SJCRH30 (cell line): Measurements from ENCODE around the gene OSBPL8. TPM values are rescaled to one million over a fixed set of nuclear protein-coding genes. Genes with fewer than 3 reads are reported as not detected.
"Not testable (repeated sequence)": the region's sequence is repeated elsewhere in the genome, so short reads cannot be mapped to it uniquely, and the experiment has no call there.

Source experiments
- DNase-seq, 2 experiments: peaks; one replicate each; pipeline ENCODE4 v3.0.0-alpha.2; 2015 to 2020
- H3K27ac ChIP-seq: fragments of 250-450 bp; sonication (Bioruptor Pico); 2 replicates; pipeline ENCODE4 v1.5.1; 2020; ENCODE audit warnings: mild to moderate bottlenecking, moderate library complexity
- H3K27me3 ChIP-seq: fragments of 250-450 bp; sonication (Bioruptor Pico); 2 replicates; pipeline ENCODE4 v1.5.1; 2020; ENCODE audit warnings: mild to moderate bottlenecking, moderate library complexity
- H3K36me3 ChIP-seq: fragments of 250-450 bp; sonication (Bioruptor Pico); 2 replicates; pipeline ENCODE4 v1.5.1; 2020; ENCODE audit warnings: mild to moderate bottlenecking, moderate library complexity
- H3K4me1 ChIP-seq: fragments of 250-450 bp; sonication (Bioruptor Pico); 2 replicates; pipeline ENCODE4 v1.5.1; 2020; ENCODE audit warnings: mild to moderate bottlenecking, moderate library complexity
- H3K4me3 ChIP-seq: fragments of 250-450 bp; sonication (Bioruptor Pico); 2 replicates; pipeline ENCODE4 v1.5.1; 2020; ENCODE audit warnings: mild to moderate bottlenecking, moderate library complexity
- H3K9me3 ChIP-seq: fragments of 250-450 bp; sonication (Bioruptor Pico); replicated peaks from 2 replicates; pipeline ENCODE4 v1.5.1; 2020; ENCODE audit warnings: mild to moderate bottlenecking, moderate library complexity
- total RNA-seq: library from RNA; depleted of rRNA; stranded (reverse); fragments of >200 nt; shearing (Covaris generic); gene quantifications from 2 replicates; pipeline ENCODE4 v1.2.3, GENCODE V29; 2014

OSBPL8 gene
- total RNA-seq, 1 experiment from 2014 or later = 64.0 TPM

- DNase-seq = no peak
- Histone ChIP-seq H3K27ac (no peak overlapping the region), H3K4me3 (no peak overlapping the region), H3K9me3 (no peaks in the 10 kb centered on the region), H3K36me3 (peaks cover 33% of the 10 kb centered on the region), H3K4me1 (no peaks in the 10 kb centered on the region), H3K27me3 (no peaks in the 10 kb centered on the region)
Observed at GRCh38 chr12:76383988-76384387, 175.6 kb downstream of the OSBPL8 start.

GRCh38 chr12:76379261-76379660 is 180.3 kb downstream of the OSBPL8 start:
- no peaks in the 10 kb centered on the region for H3K27me3 ChIP-seq

GRCh38 chr12:76376876-76377275 is 182.7 kb downstream of the OSBPL8 start:
- not testable (repeated sequence) for H3K27me3 ChIP-seq, DNase-seq, H3K4me1 ChIP-seq, H3K4me3 ChIP-seq, H3K27ac ChIP-seq, H3K9me3 ChIP-seq
- peaks cover 46% of the 10 kb centered on the region for H3K36me3 ChIP-seq

More at GRCh38 chr12:76379261-76379660, 180.3 kb downstream of the OSBPL8 start:
- H3K27ac ChIP-seq = no peak overlapping the region
- H3K9me3 ChIP-seq = 0 out of 2 replicates have a peak, but pooled peaks cover 3% of the 10 kb centered on the region
- no peak overlapping the region for H3K4me3 ChIP-seq
- H3K36me3 ChIP-seq = peaks cover 41% of the 10 kb centered on the region
- no peaks in the 10 kb centered on the region for H3K4me1 ChIP-seq
- no peak for DNase-seq

- no peaks in the 10 kb centered on the region for H3K27me3 ChIP-seq
- H3K27ac ChIP-seq = no peak overlapping the region
- DNase-seq = no peak
- no peaks in the 10 kb centered on the region for H3K4me1 ChIP-seq
- 0 out of 2 replicates have a peak, but pooled peaks cover 3% of the 10 kb centered on the region for H3K9me3 ChIP-seq
- H3K4me3 ChIP-seq = no peak overlapping the region
- peaks cover 42% of the 10 kb centered on the region for H3K36me3 ChIP-seq
Observed at GRCh38 chr12:76375939-76376338, 183.6 kb downstream of the OSBPL8 start.

- DNase-seq = no peak
- peaks cover 42% of the 10 kb centered on the region for H3K36me3 ChIP-seq
Observed at GRCh38 chr12:76375470-76375869, 184.1 kb downstream of the OSBPL8 start.

GRCh38 chr12:76374386-76375020 is 185.1 kb downstream of the OSBPL8 start:
- H3K27ac ChIP-seq = no peak overlapping the region
- no peaks in the 10 kb centered on the region for H3K4me1 ChIP-seq
- H3K27me3 ChIP-seq = no peaks in the 10 kb centered on the region
- peaks cover 51% of the 10 kb centered on the region for H3K36me3 ChIP-seq
- no peak overlapping the region for H3K4me3 ChIP-seq
- H3K9me3 ChIP-seq = 0 out of 2 replicates have a peak, but pooled peaks cover 3% of the 10 kb centered on the region
- no peak for DNase-seq

More at GRCh38 chr12:76375470-76375869, 184.1 kb downstream of the OSBPL8 start:
- no peaks in the 10 kb centered on the region for H3K4me1 ChIP-seq
- no peak overlapping the region for H3K4me3 ChIP-seq
- H3K27me3 ChIP-seq = no peaks in the 10 kb centered on the region
- 0 out of 2 replicates have a peak, but pooled peaks cover 3% of the 10 kb centered on the region for H3K9me3 ChIP-seq
- no peak overlapping the region for H3K27ac ChIP-seq

GRCh38 chr12:76368230-76368629 is 191.3 kb downstream of the OSBPL8 start:
- Histone ChIP-seq H3K36me3 (peaks cover 71% of the 10 kb centered on the region), H3K9me3 (no peaks in the 10 kb centered on the region), H3K4me3 (no peak overlapping the region), H3K27me3 (no peaks in the 10 kb centered on the region), H3K27ac (no peak overlapping the region), H3K4me1 (no peaks in the 10 kb centered on the region)
- no peak for DNase-seq

GRCh38 chr12:76366163-76366562 is 193.4 kb downstream of the OSBPL8 start:
- no peak for DNase-seq
- no peaks in the 10 kb centered on the region for H3K27me3 ChIP-seq
- peaks cover 63% of the 10 kb centered on the region for H3K36me3 ChIP-seq
- no peak overlapping the region for H3K4me3 ChIP-seq
- H3K27ac ChIP-seq = no peak overlapping the region
- no peaks in the 10 kb centered on the region for H3K9me3 ChIP-seq
- no peaks in the 10 kb centered on the region for H3K4me1 ChIP-seq

GRCh38 chr12:76364131-76364530 is 195.4 kb downstream of the OSBPL8 start:
- not testable (repeated sequence) for H3K4me1 ChIP-seq, H3K9me3 ChIP-seq, DNase-seq, H3K27ac ChIP-seq, H3K4me3 ChIP-seq, H3K27me3 ChIP-seq
- peaks cover 45% of the 10 kb centered on the region for H3K36me3 ChIP-seq

- no peak for DNase-seq
- no peak overlapping the region for H3K27ac ChIP-seq
- H3K4me3 ChIP-seq = no peak overlapping the region
- H3K36me3 ChIP-seq = peaks cover 28% of the 10 kb centered on the region
- H3K27me3 ChIP-seq = no peaks in the 10 kb centered on the region
- no peaks in the 10 kb centered on the region for H3K9me3 ChIP-seq
- no peaks in the 10 kb centered on the region for H3K4me1 ChIP-seq
Observed at GRCh38 chr12:76360316-76360715, 199.3 kb downstream of the OSBPL8 start.

GRCh38 chr12:76356071-76356470 is 203.5 kb downstream of the OSBPL8 start:
- no peaks in the 10 kb centered on the region for H3K27me3 ChIP-seq
- H3K36me3 ChIP-seq = peaks cover 24% of the 10 kb centered on the region
- no peaks in the 10 kb centered on the region for H3K4me1 ChIP-seq
- H3K4me3 ChIP-seq = no peak overlapping the region
- no peak for DNase-seq
- no peaks in the 10 kb centered on the region for H3K9me3 ChIP-seq
- H3K27ac ChIP-seq = no peak overlapping the region

GRCh38 chr12:76348079-76348901 is 211.3 kb downstream of the OSBPL8 start, which contains the start of gene BBS10:
BBS10 (minus strand) TSS chr12:76348415; CDS start chr12:76348358, 57 bp downstream.
- DNase-seq = peak; percentile 92 to 94
- Histone ChIP-seq H3K36me3 (no peaks in the 10 kb centered on the region), H3K9me3 (no peaks in the 10 kb centered on the region), H3K27ac (peak within 1 kb of the TSS; percentile 72), H3K4me1 (no peaks in the 10 kb centered on the region), H3K4me3 (peak within 1 kb of the TSS; percentile 76), H3K27me3 (no peaks in the 10 kb centered on the region)

GRCh38 chr12:76346798-76347420 is 212.7 kb downstream of the OSBPL8 start:
- peak; percentile 33 to 60 for DNase-seq
- Histone ChIP-seq H3K36me3 (no peaks in the 10 kb centered on the region), H3K4me1 (no peaks in the 10 kb centered on the region), H3K27me3 (no peaks in the 10 kb centered on the region), H3K9me3 (no peaks in the 10 kb centered on the region), H3K27ac (no peak overlapping the region), H3K4me3 (peak overlapping the region; percentile 76)

GRCh38 chr12:76346236-76346635 is 213.3 kb downstream of the OSBPL8 start:
- H3K36me3 ChIP-seq = no peaks in the 10 kb centered on the region
- H3K9me3 ChIP-seq = no peaks in the 10 kb centered on the region
- no peak overlapping the region for H3K27ac ChIP-seq
- no peaks in the 10 kb centered on the region for H3K27me3 ChIP-seq
- H3K4me1 ChIP-seq = no peaks in the 10 kb centered on the region
- no peak for DNase-seq
- no peak overlapping the region for H3K4me3 ChIP-seq

- Histone ChIP-seq H3K4me1 (no peaks in the 10 kb centered on the region), H3K27ac (no peak overlapping the region), H3K27me3 (no peaks in the 10 kb centered on the region), H3K9me3 (no peaks in the 10 kb centered on the region), H3K4me3 (no peak overlapping the region), H3K36me3 (no peaks in the 10 kb centered on the region)
- DNase-seq = no peak
Observed at GRCh38 chr12:76345569-76345968, 214.0 kb downstream of the OSBPL8 start.
